GM12878 (cell line): ENCODE measurements around the gene UNC93B1.

Experiments used
- EP300 ChIP-seq, 2 experiments: fragments of 150-350 bp in 1 of 2; IDR thresholded peaks; 2 replicates each; pipeline ENCODE4 v1.6.1; 2011 to 2012; ENCODE audit warnings: low read depth in 2 of 2, low read length in 2 of 2, borderline replicate concordance in 1 of 2, improper control_type of control experiment in 1 of 2, inconsistent platforms in 1 of 2; ENCODE audit not compliant: control insufficient read depth in 1 of 2
- EZH2 ChIP-seq: IDR thresholded peaks from 2 replicates; pipeline ENCODE4 v1.6.1; 2012; ENCODE audit warnings: low read depth, mild to moderate bottlenecking, control low read depth, inconsistent platforms, low read length, borderline replicate concordance; ENCODE audit not compliant: control insufficient read depth
- FOXM1 ChIP-seq: IDR thresholded peaks from 2 replicates; pipeline ENCODE4 v1.6.1; 2012; ENCODE audit warnings: low read depth, mild to moderate bottlenecking, inconsistent platforms, low read length, moderate library complexity
- KDM1A ChIP-seq: fragments of 200-600 bp; sonication (generic); IDR thresholded peaks from 2 replicates; pipeline ENCODE4 v1.6.1; 2016; ENCODE audit warnings: borderline replicate concordance
- NFYB ChIP-seq: IDR thresholded peaks from 2 replicates; pipeline ENCODE4 v1.6.1; 2011; ENCODE audit warnings: low read depth, mild to moderate bottlenecking, low read length, improper control_type of control experiment, moderate library complexity; ENCODE audit not compliant: insufficient read depth
- POLR2A ChIP-seq: IDR thresholded peaks from 2 replicates; pipeline ENCODE4 v1.6.1; 2011; ENCODE audit warnings: low read depth, mild to moderate bottlenecking, low read length
- RAD21 ChIP-seq: IDR thresholded peaks from 2 replicates; pipeline ENCODE4 v1.6.1; 2011; ENCODE audit warnings: mild to moderate bottlenecking, low read depth, low read length, moderate library complexity; ENCODE audit not compliant: insufficient read depth
- SREBF1 ChIP-seq: IDR thresholded peaks from 2 replicates; pipeline ENCODE4 v1.6.1; 2012; ENCODE audit warnings: mild to moderate bottlenecking, low read length
- TAF1 ChIP-seq: IDR thresholded peaks from 2 replicates; pipeline ENCODE4 v1.6.1; 2011; ENCODE audit warnings: mild to moderate bottlenecking, low read depth, low read length, borderline replicate concordance
- TF ChIP-seq, protein P1 (sequence below): fragments of 450-650 bp; IDR thresholded peaks from 2 replicates; pipeline ENCODE4 v1.6.1; 2018; ENCODE audit warnings: borderline replicate concordance, mild to moderate bottlenecking; ENCODE audit not compliant: partially characterized antibody
- TF ChIP-seq, protein P2 (sequence below), 3 experiments: IDR thresholded peaks in 2 of 3; conservative IDR thresholded peaks in 1 of 3; 2 replicates each; pipeline ENCODE4 v1.5.1; 2011; ENCODE audit warnings: low read depth in 3 of 3, low read length in 3 of 3, mild to moderate bottlenecking in 3 of 3, control low read depth in 2 of 3, moderate library complexity in 2 of 3, inconsistent platforms in 1 of 3, mixed read lengths in 1 of 3; ENCODE audit not compliant: control insufficient read depth in 2 of 3, insufficient read depth in 1 of 3; ENCODE audit errors: extremely low read depth in 1 of 3

DNA sequence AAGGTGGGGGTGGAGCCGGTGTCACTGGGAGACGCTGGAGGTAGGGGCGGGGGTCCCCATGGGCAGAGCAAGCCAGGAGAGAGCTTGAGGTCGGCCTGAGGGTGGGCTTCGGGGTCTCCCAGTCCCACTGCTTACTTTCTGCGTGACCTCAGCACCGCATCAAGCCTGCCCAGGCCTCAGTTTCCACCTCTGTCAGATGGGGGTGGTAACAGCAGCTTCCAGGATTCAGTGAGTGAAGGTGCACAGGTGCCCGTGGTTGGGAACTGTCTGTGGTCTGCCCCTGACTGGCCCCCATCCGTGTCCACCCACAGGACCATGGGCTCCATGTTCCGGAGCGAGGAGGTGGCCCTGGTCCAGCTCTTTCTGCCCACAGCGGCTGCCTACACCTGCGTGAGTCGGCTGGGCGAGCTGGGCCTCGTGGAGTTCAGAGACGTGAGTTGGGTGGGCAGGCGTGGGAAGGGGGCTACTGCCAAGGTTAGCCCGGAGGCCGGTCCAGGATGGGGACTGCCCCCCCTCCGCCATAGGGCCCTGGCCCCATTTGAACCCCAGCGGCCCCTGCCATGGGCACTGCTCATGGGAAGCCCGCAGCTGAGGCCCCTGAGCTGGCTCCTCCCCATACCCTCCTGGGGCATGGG lies 37.2 kb upstream of the UNC93B1 start:
- TF ChIP-seq RAD21 = no peak
- TF ChIP-seq, protein P1, sequence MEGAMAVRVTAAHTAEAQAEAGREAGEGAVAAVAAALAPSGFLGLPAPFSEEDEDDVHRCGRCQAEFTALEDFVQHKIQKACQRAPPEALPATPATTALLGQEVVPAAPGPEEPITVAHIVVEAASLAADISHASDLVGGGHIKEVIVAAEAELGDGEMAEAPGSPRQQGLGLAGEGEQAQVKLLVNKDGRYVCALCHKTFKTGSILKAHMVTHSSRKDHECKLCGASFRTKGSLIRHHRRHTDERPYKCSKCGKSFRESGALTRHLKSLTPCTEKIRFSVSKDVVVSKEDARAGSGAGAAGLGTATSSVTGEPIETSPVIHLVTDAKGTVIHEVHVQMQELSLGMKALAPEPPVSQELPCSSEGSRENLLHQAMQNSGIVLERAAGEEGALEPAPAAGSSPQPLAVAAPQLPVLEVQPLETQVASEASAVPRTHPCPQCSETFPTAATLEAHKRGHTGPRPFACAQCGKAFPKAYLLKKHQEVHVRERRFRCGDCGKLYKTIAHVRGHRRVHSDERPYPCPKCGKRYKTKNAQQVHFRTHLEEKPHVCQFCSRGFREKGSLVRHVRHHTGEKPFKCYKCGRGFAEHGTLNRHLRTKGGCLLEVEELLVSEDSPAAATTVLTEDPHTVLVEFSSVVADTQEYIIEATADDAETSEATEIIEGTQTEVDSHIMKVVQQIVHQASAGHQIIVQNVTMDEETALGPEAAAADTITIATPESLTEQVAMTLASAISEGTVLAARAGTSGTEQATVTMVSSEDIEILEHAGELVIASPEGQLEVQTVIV = no peak
- TF ChIP-seq KDM1A = no peak
- TF ChIP-seq, protein P2, sequence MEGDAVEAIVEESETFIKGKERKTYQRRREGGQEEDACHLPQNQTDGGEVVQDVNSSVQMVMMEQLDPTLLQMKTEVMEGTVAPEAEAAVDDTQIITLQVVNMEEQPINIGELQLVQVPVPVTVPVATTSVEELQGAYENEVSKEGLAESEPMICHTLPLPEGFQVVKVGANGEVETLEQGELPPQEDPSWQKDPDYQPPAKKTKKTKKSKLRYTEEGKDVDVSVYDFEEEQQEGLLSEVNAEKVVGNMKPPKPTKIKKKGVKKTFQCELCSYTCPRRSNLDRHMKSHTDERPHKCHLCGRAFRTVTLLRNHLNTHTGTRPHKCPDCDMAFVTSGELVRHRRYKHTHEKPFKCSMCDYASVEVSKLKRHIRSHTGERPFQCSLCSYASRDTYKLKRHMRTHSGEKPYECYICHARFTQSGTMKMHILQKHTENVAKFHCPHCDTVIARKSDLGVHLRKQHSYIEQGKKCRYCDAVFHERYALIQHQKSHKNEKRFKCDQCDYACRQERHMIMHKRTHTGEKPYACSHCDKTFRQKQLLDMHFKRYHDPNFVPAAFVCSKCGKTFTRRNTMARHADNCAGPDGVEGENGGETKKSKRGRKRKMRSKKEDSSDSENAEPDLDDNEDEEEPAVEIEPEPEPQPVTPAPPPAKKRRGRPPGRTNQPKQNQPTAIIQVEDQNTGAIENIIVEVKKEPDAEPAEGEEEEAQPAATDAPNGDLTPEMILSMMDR (IDR thresholded peaks at IDR 0.05 in 2 of 3, conservative IDR thresholded peaks at IDR 0.05 in 1 of 3; ENCODE audit: control insufficient read depth in 2 of 3, extremely low read depth in 1 of 3, insufficient read depth in 1 of 3, low read depth in 3 of 3, low read length in 3 of 3) = no peak
- no peak for TF ChIP-seq FOXM1
- no peak for TF ChIP-seq EP300 (IDR thresholded peaks at IDR 0.05; ENCODE audit: borderline replicate concordance in 1 of 2, control insufficient read depth in 1 of 2, low read depth in 2 of 2, low read length in 2 of 2)
- no peak for TF ChIP-seq POLR2A
- TF ChIP-seq NFYB = no peak
- TF ChIP-seq SREBF1 = no peak
- no peak for TF ChIP-seq EZH2
- TF ChIP-seq TAF1 = no peak
